Lung (tissue), 12 donors: ENCODE measurements around the gene MKLN1. TPM values are rescaled to one million over a fixed set of nuclear protein-coding genes. Genes with fewer than 3 reads are reported as not detected.

Experiments used
- ATAC-seq: fragments of 200-7000 bp; cut with Tn5 transposase; one replicate; pipeline ENCODE4 v1.9.1; 2020; ENCODE audit warnings: moderate number of reproducible peaks; ENCODE audit not compliant: insufficient read depth, low FRiP score
- DNase-seq, 3 donors: peaks; one replicate each; pipeline ENCODE4 v3.0.0-alpha.2; 2013 to 2017
- H3K27ac ChIP-seq, 2 donors: one replicate each; pipeline ENCODE4 v1.5.1; 2013; ENCODE audit warnings: mild to moderate bottlenecking in 2 of 2, moderate library complexity in 2 of 2, control low read depth in 1 of 2, inconsistent platforms in 1 of 2, low read depth in 1 of 2, low read length in 1 of 2
- H3K27me3 ChIP-seq, 3 donors: one replicate each; pipeline ENCODE4 v1.5.1; 2013; ENCODE audit warnings: low read length in 2 of 3; ENCODE audit not compliant: control insufficient read depth in 3 of 3, insufficient read depth in 3 of 3
- H3K36me3 ChIP-seq, 4 donors: one replicate each; pipeline ENCODE4 v1.5.1; 2013; ENCODE audit warnings: low read length in 4 of 4, mild to moderate bottlenecking in 1 of 4, moderate library complexity in 1 of 4; ENCODE audit not compliant: control insufficient read depth in 4 of 4, insufficient read depth in 4 of 4
- H3K4me1 ChIP-seq, 5 donors: one replicate each; pipeline ENCODE4 v1.5.1; 2013; ENCODE audit warnings: low read length in 5 of 5, mild to moderate bottlenecking in 2 of 5, moderate library complexity in 1 of 5; ENCODE audit not compliant: control insufficient read depth in 5 of 5, insufficient read depth in 5 of 5
- H3K4me3 ChIP-seq: one replicate; pipeline ENCODE4 v1.5.1; 2013; ENCODE audit warnings: mild to moderate bottlenecking, control low read depth, moderate library complexity
- H3K9ac ChIP-seq, 2 donors: one replicate each; pipeline ENCODE4 v1.5.1; 2013; ENCODE audit warnings: low read length in 2 of 2, control low read depth in 1 of 2; ENCODE audit not compliant: insufficient read depth in 1 of 2
- H3K9me3 ChIP-seq, 4 donors: one replicate each; pipeline ENCODE4 v1.5.1; 2013; ENCODE audit warnings: low read length in 3 of 4, mild to moderate bottlenecking in 1 of 4, moderate library complexity in 1 of 4; ENCODE audit not compliant: control insufficient read depth in 4 of 4, insufficient read depth in 3 of 4
- CTCF ChIP-seq: IDR thresholded peaks from 2 replicates; pipeline ENCODE4 v1.5.1; 2012; ENCODE audit warnings: mild to moderate bottlenecking; ENCODE audit errors: control extremely low read depth, extremely low read depth
- WGBS, 2 donors: extraction: QIAGEN DNeasy Blood & Tissue Kit; methylation state at CpG; one replicate each; pipeline ENCODE4 v1.1.7; 2013; 5-methylcytosine and 5-hydroxymethylcytosine counted together
- polyA plus RNA-seq, 2 donors: library from polyadenylated mRNA; stranded (reverse); fragments of 200-250 nt; gene quantifications; one replicate each; pipeline ENCODE4 v1.2.1, GENCODE V29; 2013
- total RNA-seq, 2 donors: library from RNA; depleted of rRNA in 1 of 2; stranded (reverse); fragments of >200 nt in 1 of 2; gene quantifications; one replicate each; pipeline ENCODE4 v1.2.1, GENCODE V29; 2014 to 2021
- donor health status: control.
- donor health status: control.
- donor health status: Bipolar disorder and iron deficiency.
- donor health status: healthy.
- donor health status: DM: yes; HTN: yes; CAD: no.

Gene MKLN1
- total and polyA plus RNA-seq, 4 donors = 11.6 to 135 (median 27.4) TPM

- TF ChIP-seq CTCF = no peak
- Histone ChIP-seq H3K36me3 (peaks cover 0 to 31% (median 7%) of the 10 kb centered on the region in 4 donors), H3K4me1 (peaks cover 0 to 8% (median 0%) of the 10 kb centered on the region in 5 donors), H3K27me3 (no peaks in the 10 kb centered on the region), H3K27ac (no peak overlapping the region), H3K9ac (no peak overlapping the region), H3K4me3 (no peak overlapping the region), H3K9me3 (peaks cover 0 to 8% (median 0%) of the 10 kb centered on the region in 4 donors)
- DNase-seq (no peak), ATAC-seq (no peak)
These were observed 73.5 kb downstream of the MKLN1 start for GRCh38 chr7:131401194-131401593.

- peaks cover 0 to 8% (median 0%) of the 10 kb centered on the region in 5 donors for H3K4me1 ChIP-seq
- 95 to 97% methylated on average over 2 of the region's 2 CpGs for WGBS, 2 donors
These were observed 75.6 kb downstream of the MKLN1 start for GRCh38 chr7:131403322-131403721.

GRCh38 chr7:131404226-131404911 lies 76.7 kb downstream of the MKLN1 start:
- Histone ChIP-seq H3K9ac (no peak overlapping the region), H3K9me3 (peaks cover 0 to 8% (median 0%) of the 10 kb centered on the region in 4 donors), H3K27me3 (no peaks in the 10 kb centered on the region), H3K4me3 (no peak overlapping the region), H3K27ac (no peak overlapping the region), H3K36me3 (peaks cover 0 to 26% (median 4%) of the 10 kb centered on the region in 4 donors), H3K4me1 (peaks cover 0 to 8% (median 0%) of the 10 kb centered on the region in 5 donors)
- ATAC-seq (no peak), DNase-seq (no peak)
- WGBS, 2 donors = 96 to 99% methylated on average over 7 of the region's 7 CpGs
- TF ChIP-seq CTCF = no peak

More at GRCh38 chr7:131403322-131403721, 75.6 kb downstream of the MKLN1 start:
- no peak overlapping the region for H3K4me3 ChIP-seq
- peaks cover 0 to 31% (median 7%) of the 10 kb centered on the region in 4 donors for H3K36me3 ChIP-seq
- H3K27me3 ChIP-seq = no peaks in the 10 kb centered on the region
- peaks cover 0 to 8% (median 0%) of the 10 kb centered on the region in 4 donors for H3K9me3 ChIP-seq
- DNase-seq (no peak), ATAC-seq (no peak)
- H3K27ac ChIP-seq = no peak overlapping the region
- H3K9ac ChIP-seq = no peak overlapping the region
- TF ChIP-seq CTCF = no peak
